ENCODE data around the gene CEP41.

DNA sequence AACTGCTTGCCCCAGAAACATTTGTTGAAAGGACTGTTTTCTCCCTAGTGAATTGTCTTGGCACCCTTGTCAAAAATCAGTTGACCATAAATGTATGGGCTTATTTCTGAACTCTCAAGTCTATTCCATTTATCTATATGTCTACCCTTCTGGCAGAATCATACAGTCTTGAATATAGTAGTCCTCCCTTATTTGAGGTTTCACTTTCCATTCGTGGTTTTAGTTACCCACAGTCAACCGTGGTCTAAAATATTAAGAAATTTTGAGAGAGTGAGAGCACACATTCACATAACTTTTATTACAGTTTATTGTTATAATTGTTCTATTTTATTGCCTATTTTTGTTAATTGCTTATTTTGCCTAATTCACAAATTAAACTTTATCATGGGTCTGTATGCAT is 17.4 kb upstream of the CEP41 start:
- TF ChIP-seq POLR2A (IDR thresholded peaks at IDR 0.05; ENCODE audit: low read depth, low read length), result no peak
- TF ChIP-seq TCF7 (IDR thresholded peaks at IDR 0.05; ENCODE audit: borderline replicate concordance), result no peak
- TF ChIP-seq CREB1 (IDR thresholded peaks at IDR 0.05; ENCODE audit: low read depth), result no peak
- TF ChIP-seq, protein P1, sequence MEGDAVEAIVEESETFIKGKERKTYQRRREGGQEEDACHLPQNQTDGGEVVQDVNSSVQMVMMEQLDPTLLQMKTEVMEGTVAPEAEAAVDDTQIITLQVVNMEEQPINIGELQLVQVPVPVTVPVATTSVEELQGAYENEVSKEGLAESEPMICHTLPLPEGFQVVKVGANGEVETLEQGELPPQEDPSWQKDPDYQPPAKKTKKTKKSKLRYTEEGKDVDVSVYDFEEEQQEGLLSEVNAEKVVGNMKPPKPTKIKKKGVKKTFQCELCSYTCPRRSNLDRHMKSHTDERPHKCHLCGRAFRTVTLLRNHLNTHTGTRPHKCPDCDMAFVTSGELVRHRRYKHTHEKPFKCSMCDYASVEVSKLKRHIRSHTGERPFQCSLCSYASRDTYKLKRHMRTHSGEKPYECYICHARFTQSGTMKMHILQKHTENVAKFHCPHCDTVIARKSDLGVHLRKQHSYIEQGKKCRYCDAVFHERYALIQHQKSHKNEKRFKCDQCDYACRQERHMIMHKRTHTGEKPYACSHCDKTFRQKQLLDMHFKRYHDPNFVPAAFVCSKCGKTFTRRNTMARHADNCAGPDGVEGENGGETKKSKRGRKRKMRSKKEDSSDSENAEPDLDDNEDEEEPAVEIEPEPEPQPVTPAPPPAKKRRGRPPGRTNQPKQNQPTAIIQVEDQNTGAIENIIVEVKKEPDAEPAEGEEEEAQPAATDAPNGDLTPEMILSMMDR (IDR thresholded peaks at IDR 0.05 in 2 of 3, conservative IDR thresholded peaks at IDR 0.05 in 1 of 3; ENCODE audit: control insufficient read depth in 2 of 3, extremely low read depth in 1 of 3, insufficient read depth in 1 of 3, low read depth in 3 of 3, low read length in 3 of 3), result no peak
- TF ChIP-seq, protein P2, sequence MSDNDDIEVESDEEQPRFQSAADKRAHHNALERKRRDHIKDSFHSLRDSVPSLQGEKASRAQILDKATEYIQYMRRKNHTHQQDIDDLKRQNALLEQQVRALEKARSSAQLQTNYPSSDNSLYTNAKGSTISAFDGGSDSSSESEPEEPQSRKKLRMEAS (IDR thresholded peaks at IDR 0.05; ENCODE audit: low read depth, low read length), result no peak
- TF ChIP-seq ETV6 (conservative IDR thresholded peaks at IDR 0.05 in 1 of 2, IDR thresholded peaks at IDR 0.05 in 1 of 2; ENCODE audit: borderline replicate concordance in 1 of 2, low read depth in 1 of 2), result no peak
- TF ChIP-seq SMC3 (IDR thresholded peaks at IDR 0.05; ENCODE audit: borderline replicate concordance, low read length), result no peak
- TF ChIP-seq CEBPB (IDR thresholded peaks at IDR 0.05; ENCODE audit: borderline replicate concordance in 1 of 2, low read depth in 2 of 2, low read length in 2 of 2), result no peak
- TF ChIP-seq EZH2 (IDR thresholded peaks at IDR 0.05; ENCODE audit: borderline replicate concordance, control insufficient read depth, low read depth, low read length), result no peak
- no peak for TF ChIP-seq SIN3A (IDR thresholded peaks at IDR 0.05; ENCODE audit: low read depth, low read length)

All from GM12878 (cell line).